SK-N-SH (cell line): Measurements from ENCODE around the gene ATP8A1.

Experiments used
- CTCF ChIP-seq: fragments of 200-600 bp; sonication (generic); IDR thresholded peaks from 2 replicates; pipeline ENCODE4 v1.6.1; 2017; ENCODE audit warnings: antibody characterized with exemption, mild to moderate bottlenecking, moderate library complexity
- EP300 ChIP-seq, 2 experiments: IDR thresholded peaks; 2 replicates each; pipeline versions ENCODE4 v1.4.0 to v1.6.1; 2012; ENCODE audit warnings: borderline replicate concordance in 1 of 2, low read depth in 1 of 2, low read length in 1 of 2
- GABPA ChIP-seq: IDR thresholded peaks from 2 replicates; pipeline ENCODE4 v1.4.0; 2012; ENCODE audit warnings: low read depth, mild to moderate bottlenecking
- SMC3 ChIP-seq: IDR thresholded peaks from 2 replicates; pipeline ENCODE4 v1.6.1; 2012; ENCODE audit warnings: low read depth, low read length, improper control_type of control experiment
- TAF1 ChIP-seq: IDR thresholded peaks from 2 replicates; pipeline ENCODE4 v1.6.1; 2012; ENCODE audit warnings: low read depth, mild to moderate bottlenecking, low read length, moderate library complexity, borderline replicate concordance
- TF ChIP-seq, protein P1 (sequence below): fragments of 150-350 bp; IDR thresholded peaks from 2 replicates; pipeline ENCODE4 v1.6.1; 2017; ENCODE audit warnings: antibody characterized with exemption, low read length, low read depth, borderline replicate concordance

DNA sequence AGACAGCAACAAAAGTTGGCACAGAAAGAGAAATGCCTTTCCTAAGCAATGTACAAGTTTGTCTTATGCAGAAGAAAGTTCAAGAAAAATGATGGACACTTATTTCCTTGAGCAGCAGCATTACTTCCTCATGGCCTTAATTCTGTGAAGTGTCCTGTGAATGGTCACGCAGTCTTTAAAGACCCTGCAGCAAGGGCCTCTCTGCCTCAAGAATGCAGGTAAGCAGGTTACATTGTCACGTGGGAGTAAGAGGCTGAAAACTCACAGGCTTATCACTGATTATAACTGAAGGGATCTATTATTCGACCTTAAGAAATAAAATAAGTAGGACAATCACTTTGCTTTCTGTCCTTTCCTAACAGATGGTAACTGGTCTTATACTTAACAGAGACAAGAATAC is 109.1 kb downstream of the ATP8A1 start:
- no peak for TF ChIP-seq EP300 (IDR thresholded peaks at IDR 0.05; ENCODE audit: borderline replicate concordance in 1 of 2, low read depth in 1 of 2, low read length in 1 of 2)
- no peak for TF ChIP-seq GABPA
- TF ChIP-seq CTCF: no peak
- TF ChIP-seq, protein P1, sequence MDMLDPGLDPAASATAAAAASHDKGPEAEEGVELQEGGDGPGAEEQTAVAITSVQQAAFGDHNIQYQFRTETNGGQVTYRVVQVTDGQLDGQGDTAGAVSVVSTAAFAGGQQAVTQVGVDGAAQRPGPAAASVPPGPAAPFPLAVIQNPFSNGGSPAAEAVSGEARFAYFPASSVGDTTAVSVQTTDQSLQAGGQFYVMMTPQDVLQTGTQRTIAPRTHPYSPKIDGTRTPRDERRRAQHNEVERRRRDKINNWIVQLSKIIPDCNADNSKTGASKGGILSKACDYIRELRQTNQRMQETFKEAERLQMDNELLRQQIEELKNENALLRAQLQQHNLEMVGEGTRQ: no peak
- TF ChIP-seq SMC3: no peak
- TF ChIP-seq TAF1: no peak
